GM19452 (cell line): ENCODE data around the gene TENM4.
"Not testable (repeated sequence)": the region's sequence is repeated elsewhere in the genome, so short reads cannot be mapped to it uniquely, and the experiment has no call there.

Source experiments
- ATAC-seq: cut with Tn5 transposase; IDR thresholded peaks from one replicate; pipeline ENCODE4 v1.9.1; 2021; ENCODE audit not compliant: unreplicated experiment

The TENM4 gene

DNA sequence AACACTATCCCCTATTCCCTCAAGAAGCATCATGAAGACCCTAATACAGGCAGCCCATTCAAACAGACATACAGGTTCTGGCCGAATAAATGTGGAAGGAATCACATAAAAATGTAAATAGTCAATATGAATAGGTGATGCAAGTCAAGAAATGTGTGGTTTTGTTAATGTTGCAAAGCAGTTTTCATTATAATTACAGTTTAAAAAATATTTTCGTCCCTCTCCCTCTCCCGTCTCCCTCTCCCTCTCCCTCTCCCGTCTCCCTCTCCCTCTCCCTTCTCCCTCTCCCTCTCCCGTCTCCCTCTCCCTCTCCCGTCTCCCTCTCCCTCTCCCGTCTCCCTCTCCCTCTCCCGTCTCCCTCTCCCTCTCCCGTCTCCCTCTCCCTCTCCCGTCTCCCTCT lies 250.3 kb downstream of the TENM4 start:
- ATAC-seq: not testable (repeated sequence)

DNA sequence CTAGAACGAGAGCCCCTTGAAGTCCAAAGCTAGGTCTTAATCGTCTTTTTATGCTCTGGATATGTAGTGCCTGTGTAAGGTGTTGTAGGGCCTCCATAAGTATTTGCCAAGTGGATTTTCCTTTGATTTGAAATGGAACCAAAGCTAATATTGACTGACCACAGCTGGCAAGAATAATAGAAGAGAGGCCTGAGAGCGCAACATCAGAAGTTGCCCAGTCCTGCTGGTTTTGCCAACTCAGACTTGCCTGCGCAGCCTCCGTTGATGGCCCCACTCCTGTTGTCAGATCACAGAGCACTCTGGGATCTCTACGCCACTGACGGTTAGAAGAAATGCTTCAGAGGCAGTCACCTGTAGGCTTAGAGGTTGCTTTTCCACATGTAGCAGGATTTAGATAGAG lies 251.2 kb downstream of the TENM4 start:
- no peak for ATAC-seq

DNA sequence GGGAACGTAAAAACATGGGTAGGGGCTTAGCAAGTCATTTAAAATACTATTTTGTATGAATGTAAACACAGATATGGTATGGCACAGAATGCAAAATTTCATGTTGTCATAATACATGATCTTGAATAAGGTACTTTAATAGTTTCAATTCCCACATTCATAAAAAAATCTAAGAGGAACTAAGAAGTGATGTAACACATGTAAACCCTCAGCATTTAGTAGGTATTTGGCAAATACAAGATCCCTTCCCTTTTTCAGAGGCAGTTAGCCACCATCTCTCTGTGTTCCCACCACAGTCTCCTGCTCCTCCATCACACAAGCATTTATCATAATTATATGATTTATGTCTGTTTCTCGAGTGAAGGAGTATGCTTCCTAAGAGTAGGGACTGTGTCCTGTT lies 251.8 kb downstream of the TENM4 start:
- no peak for ATAC-seq

DNA sequence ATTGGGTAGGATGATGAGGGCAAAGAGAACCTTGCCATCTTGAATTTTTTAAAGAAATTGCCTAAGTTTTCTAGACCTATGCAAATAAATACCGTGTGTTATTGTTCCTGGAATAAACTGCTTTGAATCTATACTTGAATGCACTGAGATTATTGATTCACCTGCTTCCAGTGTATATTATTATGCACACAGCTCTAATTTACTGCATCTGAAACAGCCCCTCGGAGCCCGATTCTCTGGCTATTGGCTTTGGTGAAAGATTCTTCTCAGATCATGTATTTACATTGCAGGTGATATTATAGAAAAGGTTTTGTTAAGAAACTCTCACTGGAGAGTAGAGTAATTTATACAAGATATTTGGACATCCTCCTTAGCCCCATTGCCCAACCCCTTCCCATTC lies 254.2 kb downstream of the TENM4 start:
- ATAC-seq: no peak

DNA sequence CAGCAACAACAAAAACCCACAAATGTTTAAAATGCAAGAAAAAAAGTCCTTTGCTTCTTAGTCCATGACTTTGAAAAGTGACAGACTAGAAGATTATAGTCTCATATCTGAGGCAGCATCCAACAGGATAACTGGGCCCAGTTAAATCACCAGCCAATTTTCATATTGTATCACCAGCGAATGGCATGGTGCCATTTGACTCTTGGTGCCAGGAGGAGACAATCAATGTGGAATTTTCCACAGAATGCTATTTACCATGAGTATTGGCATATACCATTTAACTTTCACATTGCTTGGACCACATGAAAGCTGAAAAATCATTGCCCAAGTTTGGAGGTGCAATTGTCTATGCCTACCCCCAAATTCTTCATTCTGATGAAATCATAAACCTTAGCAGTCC lies 255.5 kb downstream of the TENM4 start:
- ATAC-seq: no peak

DNA sequence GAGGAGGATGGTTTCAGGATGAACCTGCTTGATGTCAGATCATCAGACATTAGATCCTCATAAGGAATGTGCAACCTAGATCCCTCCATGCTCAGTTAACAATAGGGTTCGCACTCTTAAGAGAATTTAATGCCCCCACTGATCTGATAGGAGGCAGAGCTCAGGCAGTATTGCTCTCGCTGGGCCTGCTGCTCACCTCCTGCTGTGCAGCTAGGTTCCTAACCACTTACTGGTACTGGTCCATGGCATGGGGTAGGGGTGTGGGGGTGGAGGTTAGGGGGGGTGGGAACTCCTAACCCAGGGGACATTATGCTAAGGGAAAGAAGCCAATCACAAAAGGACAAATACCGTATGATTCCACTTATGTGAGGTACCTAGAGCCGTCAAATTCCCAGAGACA lies 256.5 kb downstream of the TENM4 start:
- ATAC-seq: no peak

DNA sequence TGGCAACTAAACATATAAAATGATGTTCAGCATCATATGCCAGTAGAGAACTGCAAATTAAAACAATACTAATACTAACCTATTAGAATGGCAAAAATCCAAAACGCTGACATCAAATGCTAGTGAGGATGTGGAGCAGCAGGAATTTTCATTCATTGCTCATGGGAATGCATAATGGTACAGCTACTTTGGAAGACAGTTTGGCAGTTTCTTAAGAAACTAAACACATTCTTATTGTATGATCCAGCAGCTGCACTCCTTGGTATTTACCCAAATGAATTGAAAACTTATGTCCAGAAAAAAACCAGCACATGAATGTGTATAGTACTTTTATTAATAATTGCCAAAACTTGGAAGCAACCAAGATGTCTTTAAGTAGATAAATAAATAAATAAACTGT lies 258.0 kb downstream of the TENM4 start:
- ATAC-seq: no peak

DNA sequence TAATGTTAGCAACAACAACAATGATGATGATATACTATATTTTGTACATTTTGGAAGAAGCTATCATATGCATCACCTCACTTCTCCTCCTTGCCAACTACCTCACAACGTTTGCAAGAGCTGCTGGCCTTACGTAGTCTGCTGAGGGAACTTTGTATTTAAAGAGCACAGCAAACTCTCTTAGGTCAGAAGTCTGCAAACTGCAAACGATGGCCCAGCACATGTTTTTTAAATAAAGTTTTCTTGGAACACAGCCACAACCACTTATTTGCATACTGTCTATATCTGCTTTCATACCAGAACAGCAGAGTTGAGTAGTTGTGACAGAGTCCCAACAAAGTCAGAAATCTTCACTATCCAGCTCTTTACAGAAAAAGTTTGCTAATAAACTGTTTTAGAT lies 261.7 kb downstream of the TENM4 start:
- no peak for ATAC-seq

DNA sequence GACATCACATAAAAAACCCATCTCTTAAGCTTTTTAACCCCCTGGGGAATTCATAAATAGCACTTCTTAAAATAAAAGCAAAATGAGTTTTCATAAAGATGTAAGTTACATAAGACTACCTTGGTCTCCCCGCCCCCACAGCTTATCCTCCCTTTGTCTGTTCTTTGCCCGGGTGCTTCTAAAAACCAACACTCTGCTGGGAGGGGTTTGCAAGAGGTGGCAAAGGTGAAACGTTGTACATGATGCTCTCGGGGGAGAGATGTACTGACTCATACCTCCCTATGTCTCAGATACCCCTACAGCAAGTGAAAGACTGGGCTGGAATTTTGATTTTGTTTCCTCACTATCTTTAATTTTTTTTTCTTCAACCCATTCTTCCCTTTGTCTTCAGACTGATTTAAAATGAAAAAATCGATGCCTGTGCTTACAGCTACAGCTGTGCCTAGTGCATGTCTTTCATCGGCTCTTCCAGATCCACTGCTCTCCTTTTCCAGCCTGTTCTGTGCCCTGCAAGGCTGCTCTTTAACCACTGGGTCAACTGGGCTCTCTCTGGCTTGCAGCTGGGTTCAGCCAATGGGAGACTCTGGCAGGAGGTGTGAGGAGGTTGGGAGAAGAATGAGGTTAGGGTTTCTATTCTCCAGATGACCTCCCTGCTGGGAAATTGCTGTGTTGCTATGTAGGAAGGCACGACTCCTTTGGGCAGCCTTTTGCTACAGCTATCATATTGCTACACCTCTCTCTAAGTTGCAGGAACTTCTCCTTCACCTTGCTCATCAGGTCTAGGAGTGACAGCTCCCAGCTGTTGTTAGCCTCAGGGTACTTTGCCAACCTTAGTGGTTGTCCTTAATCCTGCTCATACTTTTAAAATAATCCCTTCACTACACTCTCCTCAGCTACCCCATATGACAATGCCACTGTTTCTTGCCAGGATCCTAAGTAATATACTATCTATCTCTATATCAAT lies 266.5 kb downstream of the TENM4 start:
- ATAC-seq: no peak

DNA sequence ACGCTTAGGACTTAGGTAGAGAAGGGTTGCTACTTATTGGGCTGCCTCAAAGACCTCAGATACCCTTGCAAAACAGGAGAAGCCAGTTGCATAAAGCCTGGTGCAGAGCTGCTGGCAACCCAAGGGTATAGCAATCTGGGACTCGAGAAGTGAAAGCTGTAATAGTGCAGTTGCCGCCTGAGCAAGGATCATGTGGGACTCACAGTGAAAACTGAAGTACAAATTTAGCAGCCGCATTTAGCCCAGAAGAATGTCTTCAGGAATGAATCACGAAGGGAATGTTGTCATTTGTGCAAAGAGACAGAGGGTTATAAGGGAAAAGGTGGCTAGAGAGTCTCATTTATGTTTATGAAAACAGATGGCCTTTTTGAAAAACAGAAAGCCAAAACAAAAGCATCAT lies 267.2 kb downstream of the TENM4 start:
- no peak for ATAC-seq

DNA sequence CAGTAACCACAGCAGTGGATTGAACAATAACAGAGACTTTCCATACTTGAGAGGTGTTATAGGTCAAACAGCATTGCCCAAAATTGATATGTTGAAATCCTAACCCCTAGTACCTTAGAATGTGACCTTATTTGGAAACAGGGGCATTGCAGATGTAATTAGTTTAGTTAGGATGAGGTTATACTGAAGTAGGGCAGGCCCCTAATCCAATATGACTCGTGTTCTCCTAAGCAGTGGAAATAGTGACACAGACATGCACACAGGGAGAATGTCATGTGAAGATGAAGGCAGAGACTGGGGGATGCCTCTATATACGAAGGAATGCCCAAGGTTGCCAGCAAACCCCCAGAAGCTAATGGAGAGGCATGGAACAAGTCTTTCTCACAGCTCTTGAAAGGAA lies 270.5 kb downstream of the TENM4 start:
- no peak for ATAC-seq

DNA sequence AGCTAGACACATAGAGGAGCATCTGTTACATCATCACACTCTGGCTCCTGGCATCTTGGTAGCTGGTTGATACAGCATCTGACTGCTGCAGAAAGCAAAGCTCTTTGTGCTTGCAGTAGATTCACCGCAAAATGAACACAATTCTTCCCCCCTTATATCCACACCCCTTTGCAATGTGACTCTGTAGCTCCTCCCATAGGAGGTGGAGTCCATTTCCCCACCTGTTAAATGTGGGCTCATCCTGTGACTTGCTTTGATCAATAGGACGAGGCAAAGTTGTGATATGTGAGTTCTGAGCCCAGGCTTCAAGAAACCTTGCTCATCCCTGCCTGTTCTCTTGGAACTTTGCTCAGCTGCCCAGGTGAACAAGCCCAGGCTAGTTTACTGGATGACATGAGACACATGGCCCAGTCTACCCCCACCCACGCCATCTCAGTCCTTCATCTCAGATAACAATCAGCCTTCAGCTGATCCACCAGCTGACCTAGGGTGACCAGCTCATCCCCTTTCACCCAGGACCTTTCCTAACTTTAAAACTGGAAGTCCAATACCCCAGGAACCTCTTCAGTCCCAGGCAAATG lies 272.2 kb downstream of the TENM4 start:
- no peak for ATAC-seq

DNA sequence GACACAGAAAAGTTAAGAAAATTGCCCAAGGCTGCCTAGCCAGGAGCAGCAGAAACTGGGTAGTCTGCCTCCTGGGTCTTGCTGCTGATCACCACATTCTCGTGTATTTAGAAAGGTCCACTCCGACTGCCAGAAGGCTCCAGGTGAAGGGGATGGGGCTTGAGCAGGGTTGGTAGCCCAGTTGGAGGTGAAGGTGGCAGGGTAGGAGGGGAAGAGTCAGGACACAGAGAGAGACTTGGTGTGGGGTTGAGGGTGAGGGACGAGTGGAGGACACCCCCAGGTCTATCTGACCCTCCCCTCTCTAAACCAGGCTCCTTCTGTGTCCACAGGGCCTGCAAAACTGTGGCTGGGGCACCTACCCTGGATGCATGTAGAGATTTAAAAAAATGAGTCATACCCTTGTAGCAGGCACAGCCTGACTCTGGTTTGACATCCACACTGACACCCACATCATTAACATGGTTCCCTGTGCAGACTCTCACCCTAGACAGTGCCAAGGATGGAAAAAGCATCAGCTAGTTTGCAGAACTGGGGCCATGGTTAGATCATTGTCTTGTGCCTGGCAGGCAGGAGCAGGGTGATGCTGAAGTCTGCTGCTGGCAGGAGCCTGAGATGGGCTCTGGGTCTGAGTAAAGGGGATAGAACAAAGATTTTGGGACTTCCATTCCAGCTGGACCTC lies 273.2 kb downstream of the TENM4 start:
- no peak for ATAC-seq

DNA sequence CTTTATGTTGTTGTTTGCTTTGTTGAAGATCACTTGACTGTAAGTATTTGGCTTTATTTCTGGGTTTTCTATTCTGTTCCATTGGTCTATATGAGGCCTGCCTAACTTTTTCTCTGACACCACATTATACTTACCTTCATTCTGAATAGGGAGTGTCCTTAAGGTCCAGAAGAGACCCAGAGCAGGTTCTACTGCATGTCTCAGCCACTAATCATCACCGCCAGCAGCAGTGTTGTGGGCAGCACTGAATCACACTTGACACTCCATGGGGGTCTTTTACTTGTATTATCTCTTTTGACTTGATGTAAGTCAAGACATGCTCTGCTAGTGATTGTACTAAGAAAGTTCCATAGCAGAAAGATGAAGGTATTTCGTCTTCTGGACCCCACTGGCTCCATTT lies 274.9 kb downstream of the TENM4 start:
- no peak for ATAC-seq

DNA sequence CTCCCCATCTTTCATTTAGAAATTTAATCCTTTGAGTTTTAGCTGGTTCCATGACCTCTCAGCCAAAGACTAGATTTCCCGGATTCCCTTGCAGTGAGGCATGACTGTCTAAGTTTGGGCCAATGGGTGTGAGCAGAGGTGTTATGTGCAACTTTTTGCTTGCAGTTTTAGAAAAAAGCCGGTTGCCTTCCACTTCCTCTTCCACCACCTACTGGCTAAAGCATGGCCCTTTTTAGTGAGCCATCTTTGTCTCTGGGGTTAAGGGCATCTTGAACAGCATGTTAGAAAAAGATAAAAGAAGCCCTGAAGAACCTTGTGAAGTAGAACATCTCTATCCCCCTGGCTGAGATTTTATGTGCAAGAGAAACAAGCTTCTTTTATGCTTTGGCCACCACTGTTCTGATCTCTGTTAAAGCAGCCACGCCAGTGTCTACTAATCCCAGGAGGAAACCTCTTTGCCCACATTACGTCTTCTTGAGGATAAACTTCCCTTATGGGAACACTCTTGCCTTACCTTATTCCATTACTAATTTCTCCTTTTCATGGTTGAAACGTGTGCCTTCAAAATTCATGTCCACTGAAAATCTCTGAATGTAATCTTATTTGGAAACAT lies 279.9 kb downstream of the TENM4 start:
- no peak for ATAC-seq

DNA sequence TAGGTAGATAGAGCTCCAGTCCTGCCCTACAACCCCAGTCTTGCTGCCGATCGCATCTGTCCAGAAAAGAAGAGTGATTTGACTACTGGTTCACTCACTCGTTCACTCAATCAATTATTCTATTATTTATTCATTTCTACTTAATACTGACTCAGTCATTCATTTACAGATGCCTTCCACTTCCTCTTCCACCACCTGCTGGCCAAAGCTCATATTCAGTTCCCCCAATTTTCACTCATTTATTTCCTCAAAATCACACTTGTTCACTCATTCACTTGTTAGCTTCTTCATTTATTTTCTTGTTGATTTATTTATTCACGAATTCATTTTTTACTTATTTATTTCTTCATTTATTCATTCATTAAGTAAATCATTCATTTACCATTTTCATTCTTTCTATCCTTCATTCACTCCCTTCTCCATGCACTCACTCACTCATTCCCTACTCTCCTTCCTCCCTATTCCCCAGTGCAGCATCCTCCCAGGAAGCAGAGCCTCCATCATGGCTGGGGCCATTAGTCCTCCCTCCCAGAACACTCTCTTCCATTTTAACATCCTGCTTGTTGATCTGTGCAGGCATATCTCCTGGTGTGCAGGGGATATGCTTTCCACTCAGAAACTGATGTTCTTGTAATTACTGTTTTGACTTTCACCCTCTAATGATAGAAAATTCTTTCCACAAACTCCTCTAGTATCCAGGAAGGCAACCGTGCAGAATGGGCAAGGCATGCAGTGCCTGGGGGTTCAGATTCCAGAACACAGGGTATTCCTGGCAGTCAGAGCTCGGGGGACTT lies 281.0 kb downstream of the TENM4 start:
- no peak for ATAC-seq

DNA sequence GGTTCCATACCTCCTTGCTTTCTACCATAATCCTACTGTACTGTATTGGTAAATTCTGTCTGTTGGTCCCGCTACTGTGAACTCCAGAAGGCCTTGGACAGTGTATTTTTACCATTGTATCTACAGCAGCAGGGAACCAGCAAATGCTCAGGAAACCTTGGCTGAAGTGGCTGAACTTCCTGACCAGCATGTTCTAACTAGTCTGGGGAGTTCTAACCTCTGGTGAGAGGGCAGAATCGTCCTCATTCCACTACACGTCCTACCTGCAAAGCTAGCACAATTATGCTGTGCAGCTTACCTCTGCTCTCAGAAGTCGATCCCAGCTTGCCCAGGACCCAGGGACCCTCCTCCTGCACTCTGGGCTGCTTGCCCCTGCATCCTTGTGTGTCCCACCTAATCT lies 283.1 kb downstream of the TENM4 start:
- no peak for ATAC-seq

DNA sequence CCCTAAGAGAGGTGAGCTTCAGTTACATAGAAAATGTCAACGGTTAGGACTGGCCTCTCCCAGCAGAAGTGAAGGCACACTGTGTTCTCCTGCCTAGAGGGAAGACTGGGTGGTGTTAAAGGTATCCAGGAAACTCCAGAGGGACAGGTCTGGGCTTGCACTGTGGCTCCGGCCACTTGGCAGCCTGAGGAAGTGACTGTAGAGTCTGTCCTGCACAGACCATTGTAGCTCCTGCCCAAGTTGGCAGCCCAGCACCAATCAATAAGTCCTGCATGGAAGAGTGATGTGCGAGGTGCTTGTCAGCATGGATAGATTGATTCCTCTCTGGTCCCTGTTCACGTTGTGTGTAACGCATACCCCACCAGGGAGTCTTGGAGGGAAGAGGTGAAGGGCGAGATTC lies 284.8 kb downstream of the TENM4 start:
- ATAC-seq: no peak

DNA sequence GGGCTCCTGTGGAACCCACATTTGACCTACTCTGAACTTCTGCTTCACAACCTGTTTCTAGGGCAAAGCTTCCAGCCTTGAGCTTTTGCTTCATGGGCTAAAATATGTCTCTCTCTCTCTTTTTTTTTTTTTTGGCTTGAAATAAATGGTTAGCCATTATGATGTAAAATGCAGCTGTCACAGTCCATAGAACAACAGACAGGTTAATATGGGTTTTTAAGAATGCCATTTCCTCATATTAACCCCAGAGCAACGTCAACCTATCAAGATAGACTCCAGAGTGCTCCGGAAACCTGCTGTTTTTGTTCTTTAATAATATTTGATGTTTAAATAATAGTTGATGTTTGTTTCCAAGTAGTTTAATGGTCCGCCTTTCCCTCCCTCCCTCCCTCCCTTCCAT lies 285.6 kb downstream of the TENM4 start:
- no peak for ATAC-seq

DNA sequence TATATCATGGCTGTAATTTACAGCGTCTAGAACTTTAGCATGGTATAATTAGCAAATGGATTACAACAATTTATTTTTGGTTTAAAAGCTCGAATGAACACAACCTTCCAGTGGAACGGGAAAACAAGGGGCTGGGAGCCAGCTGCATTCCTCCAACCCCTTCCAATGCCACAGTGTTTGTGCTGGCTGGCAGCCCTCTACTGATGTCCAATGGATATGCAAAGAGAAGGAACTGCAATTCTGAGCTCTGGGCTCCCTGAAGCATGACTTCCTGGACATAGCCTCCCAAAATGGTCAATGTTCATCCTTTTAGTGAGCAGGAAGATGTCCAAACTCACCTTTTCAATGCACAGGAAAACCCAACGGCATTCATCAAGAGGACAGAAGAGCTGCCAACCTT lies 288.3 kb downstream of the TENM4 start:
- no peak for ATAC-seq

DNA sequence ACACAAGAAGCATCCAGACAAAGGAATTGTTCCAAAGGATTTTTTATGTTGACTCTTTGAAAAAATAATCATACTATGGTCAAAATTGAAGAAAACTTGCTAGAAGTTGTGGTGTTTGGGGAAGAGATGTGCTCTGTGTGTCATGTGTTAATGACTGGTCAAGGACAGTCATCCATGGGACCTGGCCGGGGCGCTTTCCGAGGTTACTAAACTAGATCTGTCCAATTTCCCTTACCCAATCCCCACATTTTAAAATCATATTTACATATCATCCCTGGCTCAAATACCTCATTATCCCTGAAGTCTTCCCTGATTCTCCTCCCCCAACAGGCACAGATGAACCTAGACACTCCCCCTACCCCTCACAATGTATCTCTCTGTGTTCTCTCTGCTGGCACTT lies 289.4 kb downstream of the TENM4 start:
- ATAC-seq: no peak
